HG03135 (cell line): ENCODE measurements around the gene LZTFL1.

ENCODE experiments used
- ATAC-seq: cut with Tn5 transposase; IDR thresholded peaks from one replicate; pipeline ENCODE4 v1.9.1; 2021; ENCODE audit warnings: mild to moderate bottlenecking, moderate library complexity; ENCODE audit not compliant: unreplicated experiment

LZTFL1 gene

DNA sequence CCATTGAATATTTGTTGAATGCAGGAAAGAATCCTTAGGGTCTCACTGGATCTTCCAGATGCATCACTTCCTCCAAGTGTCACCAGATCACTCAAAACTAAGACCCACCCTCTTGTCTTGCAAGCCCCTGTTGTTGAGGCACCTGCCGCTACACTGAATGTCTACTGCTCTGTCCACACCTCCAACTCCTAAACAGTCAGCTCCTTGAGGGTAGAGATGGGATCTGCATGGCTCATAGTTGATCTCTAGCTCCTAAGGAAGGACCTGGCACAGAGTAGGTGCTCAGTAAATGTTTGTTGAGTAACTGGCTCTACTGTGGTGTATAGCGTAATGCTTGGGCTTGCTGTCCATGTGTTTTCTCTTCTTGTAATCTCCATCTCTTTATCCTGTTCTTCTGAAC, 54.4 kb downstream of the LZTFL1 start:
- ATAC-seq, result no peak

DNA sequence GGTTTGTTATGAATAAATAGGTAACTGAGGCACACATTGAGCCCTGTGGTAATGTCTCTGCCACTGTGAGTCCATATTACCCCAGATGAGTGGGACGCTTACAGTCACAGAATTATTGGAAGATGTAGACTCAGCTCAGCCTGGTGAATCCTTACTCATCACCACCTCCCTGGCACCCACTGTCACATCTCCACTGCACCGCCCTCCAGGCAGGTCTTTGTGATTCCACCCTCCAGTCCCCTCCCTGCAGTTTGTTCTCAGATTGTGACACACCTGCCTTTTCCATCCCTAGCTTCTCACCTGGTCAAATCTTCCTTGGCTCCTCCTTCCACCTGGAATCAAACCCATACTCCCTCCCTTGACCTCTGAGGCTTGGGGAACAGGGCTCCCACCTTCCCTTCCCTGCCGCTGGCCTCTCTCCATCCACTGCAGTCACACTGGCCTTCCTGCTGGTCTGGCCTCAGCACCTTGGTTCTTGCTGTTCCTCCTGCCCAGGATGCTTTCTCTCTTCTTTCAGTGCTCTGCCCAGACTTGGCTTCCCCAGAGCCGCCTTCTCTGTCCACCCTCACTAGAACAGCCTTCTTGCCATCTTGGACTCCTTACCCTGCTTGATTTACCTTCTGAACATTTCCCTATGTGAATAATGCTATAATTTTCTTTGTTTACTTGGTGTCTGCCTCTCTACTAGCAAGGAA, 55.0 kb downstream of the LZTFL1 start:
- ATAC-seq, result no peak

- no peak for ATAC-seq
Observed at GRCh38 chr3:45785605-45786150, 56.2 kb downstream of the LZTFL1 start.

- ATAC-seq, result no peak
Observed at GRCh38 chr3:45783667-45784066, 58.3 kb downstream of the LZTFL1 start.

GRCh38 chr3:45782381-45782780, 59.5 kb downstream of the LZTFL1 start:
- no peak for ATAC-seq

GRCh38 chr3:45781841-45782240, 60.1 kb downstream of the LZTFL1 start:
- no peak for ATAC-seq

DNA sequence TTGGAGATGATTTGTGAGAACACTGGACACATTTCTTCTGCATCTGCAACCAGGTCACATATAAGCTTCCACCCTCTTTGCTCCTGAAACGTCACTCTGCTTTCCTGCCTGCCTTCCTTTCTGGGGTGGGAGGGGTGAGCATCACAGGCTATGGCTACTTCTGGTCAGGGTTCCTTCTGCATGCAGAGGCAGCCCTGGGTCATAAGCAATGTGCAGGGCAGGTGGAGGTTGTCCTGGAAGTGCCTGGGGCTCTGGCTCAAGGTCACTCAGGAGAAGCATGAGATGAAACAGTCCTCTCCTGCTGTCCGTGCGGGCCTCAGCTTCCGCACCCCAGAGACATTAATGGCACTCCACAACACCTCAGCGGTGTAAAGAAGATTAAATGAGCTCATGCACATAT, 60.6 kb downstream of the LZTFL1 start:
- ATAC-seq, result no peak

DNA sequence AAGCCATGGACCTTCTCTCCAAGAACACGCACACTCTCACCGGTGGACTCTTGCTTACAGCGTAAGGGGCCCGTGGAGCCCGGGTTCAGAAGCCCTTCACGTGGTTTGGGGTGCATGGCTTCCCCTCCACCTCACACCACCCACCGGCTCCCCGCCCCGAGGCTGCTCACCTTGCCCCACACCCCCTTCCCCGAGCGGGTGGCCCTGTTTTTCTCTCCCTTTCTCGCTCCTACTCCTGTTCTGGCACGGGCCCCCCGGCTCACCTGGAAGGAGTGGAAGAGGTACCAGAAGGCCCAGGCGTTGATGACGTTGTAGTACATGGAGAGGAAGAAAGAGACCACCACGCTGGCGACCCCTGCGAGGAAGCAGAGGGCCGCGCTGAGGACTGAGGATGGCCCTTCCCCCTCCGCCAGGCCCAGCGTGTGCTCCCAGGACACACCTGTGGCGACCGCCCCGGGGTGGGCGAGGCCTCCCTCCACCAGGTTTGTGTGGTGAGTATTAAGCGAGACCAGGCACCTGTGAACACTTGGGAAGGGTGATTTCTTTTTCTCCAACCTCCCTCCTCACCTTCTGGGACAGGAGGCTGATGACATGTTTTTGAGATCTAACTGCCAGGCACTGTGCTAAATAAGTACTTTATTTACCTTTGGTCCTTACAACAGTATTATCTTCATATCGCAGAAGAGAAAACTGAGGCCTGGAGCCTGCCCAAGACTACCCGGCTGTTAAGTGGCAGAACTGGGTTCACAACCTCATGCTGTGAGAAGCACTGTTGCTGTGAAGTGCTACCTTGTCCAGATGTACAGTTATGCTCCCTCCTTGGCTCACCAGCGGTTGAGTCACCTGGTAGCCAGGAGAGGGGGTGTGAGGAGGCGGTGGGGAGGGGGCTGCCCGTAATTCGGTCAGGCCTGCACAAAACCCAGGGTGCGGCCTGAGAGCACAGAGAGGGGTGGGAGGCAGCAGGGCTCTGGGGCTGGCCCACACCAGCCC, 61.9 kb downstream of the LZTFL1 start:
- ATAC-seq, result no peak

- ATAC-seq, result no peak
Observed at GRCh38 chr3:45778761-45779201, 63.1 kb downstream of the LZTFL1 start.

DNA sequence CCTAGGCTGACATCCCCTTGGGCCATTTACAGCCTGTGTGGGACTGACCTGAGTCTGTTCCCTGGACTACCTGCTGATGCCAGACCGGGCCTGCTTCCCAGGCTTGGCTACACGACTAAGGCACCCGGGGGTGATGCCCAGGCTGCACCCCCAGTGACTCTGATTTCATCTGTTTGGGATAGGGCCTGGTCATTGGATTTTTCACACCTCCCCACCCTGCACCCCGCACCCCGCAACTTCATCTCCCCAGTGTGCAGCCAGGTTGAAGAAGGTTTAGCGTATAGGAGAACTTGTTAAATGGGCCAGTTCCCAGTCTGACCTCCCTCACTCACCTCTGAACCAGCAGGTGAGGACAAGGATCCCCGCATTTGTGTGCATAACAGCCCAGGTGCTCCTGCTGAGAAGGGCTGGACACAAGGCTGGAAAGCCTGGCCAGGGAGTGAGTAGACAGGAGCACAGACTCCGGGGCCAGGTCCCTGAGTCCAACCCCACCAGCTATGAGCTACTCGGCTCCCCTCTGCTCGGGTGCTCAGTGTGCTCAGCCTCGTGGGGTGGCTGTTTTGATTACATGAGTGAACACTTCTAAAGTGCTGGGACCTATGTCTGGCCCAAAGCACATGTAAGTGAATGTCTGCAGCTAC, 64.1 kb downstream of the LZTFL1 start:
- ATAC-seq, result no peak

DNA sequence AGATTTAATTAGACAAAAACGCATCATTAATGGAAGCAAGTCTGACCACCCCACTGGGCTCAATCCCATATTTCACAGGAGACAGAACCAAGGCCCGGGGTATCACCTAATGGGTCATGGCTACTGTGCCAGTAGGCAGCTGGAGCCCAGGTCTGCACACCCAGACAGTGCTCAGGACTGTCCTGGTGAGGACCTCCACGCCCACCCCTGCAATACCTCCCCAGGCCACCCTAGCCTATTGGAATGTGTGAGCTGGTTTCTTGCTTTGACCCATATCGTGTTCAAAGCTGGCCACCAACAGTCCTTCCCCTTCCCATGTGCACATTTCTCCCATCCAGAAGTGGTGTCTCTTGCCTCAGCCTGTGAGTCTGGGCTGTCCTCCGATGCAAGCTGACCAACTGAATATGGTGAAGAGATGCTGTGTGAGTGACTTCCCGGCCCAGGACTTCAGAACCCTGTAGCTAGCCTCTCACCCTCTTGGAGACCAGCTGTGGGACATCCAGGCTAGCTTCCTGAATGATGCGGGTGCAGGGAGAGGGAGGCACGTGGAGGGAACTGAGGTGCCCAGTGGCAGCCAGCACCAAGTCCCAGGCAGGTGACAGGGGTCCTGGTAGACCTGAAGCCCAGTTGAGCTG, 64.7 kb downstream of the LZTFL1 start:
- ATAC-seq, result no peak

- ATAC-seq, result no peak
Observed at GRCh38 chr3:45776611-45777010, 65.3 kb downstream of the LZTFL1 start.

GRCh38 chr3:45776301-45776595, 65.7 kb downstream of the LZTFL1 start:
- ATAC-seq, result no peak

GRCh38 chr3:45775571-45776300, 66.2 kb downstream of the LZTFL1 start:
- no peak for ATAC-seq

- no peak for ATAC-seq
Observed at GRCh38 chr3:45774581-45775521, 67.1 kb downstream of the LZTFL1 start.

GRCh38 chr3:45773714-45774449, 68.0 kb downstream of the LZTFL1 start:
- ATAC-seq, result no peak
